ENCODE measurements around the gene ABI3BP.

DNA sequence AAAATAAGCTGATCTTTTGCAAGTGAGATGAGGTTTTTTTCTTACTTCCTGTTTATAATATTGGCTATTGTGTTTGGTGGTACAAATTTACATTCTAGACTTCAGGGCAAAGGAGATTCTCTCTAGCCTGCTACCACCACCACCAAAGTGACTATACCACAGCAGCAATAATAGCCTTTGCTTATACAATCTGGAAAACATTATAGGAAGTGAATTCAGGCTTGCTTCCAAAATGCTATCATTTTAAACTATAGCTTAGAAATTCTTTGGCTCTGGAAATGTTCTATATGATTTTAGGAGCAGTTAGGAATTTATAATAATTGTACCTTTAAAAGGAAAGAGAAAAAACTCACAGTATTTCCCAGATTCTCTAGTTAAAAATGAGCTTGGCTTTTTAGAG lies 189.5 kb downstream of the ABI3BP start:
- TF ChIP-seq, protein P1, sequence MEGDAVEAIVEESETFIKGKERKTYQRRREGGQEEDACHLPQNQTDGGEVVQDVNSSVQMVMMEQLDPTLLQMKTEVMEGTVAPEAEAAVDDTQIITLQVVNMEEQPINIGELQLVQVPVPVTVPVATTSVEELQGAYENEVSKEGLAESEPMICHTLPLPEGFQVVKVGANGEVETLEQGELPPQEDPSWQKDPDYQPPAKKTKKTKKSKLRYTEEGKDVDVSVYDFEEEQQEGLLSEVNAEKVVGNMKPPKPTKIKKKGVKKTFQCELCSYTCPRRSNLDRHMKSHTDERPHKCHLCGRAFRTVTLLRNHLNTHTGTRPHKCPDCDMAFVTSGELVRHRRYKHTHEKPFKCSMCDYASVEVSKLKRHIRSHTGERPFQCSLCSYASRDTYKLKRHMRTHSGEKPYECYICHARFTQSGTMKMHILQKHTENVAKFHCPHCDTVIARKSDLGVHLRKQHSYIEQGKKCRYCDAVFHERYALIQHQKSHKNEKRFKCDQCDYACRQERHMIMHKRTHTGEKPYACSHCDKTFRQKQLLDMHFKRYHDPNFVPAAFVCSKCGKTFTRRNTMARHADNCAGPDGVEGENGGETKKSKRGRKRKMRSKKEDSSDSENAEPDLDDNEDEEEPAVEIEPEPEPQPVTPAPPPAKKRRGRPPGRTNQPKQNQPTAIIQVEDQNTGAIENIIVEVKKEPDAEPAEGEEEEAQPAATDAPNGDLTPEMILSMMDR (IDR thresholded peaks at IDR 0.05) = no peak
- TF ChIP-seq POLR2A (IDR thresholded peaks at IDR 0.05) (no peak), POLR2AphosphoS5 (IDR thresholded peaks at IDR 0.05) (no peak), EP300 (IDR thresholded peaks at IDR 0.05) (no peak)

Data from upper lobe of left lung (tissue), 4 donors.